ENCODE measurements around the gene GPRC5C.

- TF ChIP-seq PATZ1 (CRISPR knock-in tag; IDR thresholded peaks at IDR 0.05; ENCODE audit: borderline replicate concordance) (no peak), ZNF8 (CRISPR knock-in tag; IDR thresholded peaks at IDR 0.05) (no peak), OSR1 (CRISPR knock-in tag; IDR thresholded peaks at IDR 0.05) (no peak), ISL1 (CRISPR knock-in tag; IDR thresholded peaks at IDR 0.05) (no peak), CSDC2 (CRISPR knock-in tag; IDR thresholded peaks at IDR 0.05) (no peak), ESRRG (CRISPR knock-in tag; IDR thresholded peaks at IDR 0.05) (no peak)
- TF ChIP-seq, protein P1, sequence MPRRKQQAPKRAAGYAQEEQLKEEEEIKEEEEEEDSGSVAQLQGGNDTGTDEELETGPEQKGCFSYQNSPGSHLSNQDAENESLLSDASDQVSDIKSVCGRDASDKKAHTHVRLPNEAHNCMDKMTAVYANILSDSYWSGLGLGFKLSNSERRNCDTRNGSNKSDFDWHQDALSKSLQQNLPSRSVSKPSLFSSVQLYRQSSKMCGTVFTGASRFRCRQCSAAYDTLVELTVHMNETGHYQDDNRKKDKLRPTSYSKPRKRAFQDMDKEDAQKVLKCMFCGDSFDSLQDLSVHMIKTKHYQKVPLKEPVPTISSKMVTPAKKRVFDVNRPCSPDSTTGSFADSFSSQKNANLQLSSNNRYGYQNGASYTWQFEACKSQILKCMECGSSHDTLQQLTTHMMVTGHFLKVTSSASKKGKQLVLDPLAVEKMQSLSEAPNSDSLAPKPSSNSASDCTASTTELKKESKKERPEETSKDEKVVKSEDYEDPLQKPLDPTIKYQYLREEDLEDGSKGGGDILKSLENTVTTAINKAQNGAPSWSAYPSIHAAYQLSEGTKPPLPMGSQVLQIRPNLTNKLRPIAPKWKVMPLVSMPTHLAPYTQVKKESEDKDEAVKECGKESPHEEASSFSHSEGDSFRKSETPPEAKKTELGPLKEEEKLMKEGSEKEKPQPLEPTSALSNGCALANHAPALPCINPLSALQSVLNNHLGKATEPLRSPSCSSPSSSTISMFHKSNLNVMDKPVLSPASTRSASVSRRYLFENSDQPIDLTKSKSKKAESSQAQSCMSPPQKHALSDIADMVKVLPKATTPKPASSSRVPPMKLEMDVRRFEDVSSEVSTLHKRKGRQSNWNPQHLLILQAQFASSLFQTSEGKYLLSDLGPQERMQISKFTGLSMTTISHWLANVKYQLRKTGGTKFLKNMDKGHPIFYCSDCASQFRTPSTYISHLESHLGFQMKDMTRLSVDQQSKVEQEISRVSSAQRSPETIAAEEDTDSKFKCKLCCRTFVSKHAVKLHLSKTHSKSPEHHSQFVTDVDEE (CRISPR knock-in tag; IDR thresholded peaks at IDR 0.05): no peak
- TF ChIP-seq, protein P2, sequence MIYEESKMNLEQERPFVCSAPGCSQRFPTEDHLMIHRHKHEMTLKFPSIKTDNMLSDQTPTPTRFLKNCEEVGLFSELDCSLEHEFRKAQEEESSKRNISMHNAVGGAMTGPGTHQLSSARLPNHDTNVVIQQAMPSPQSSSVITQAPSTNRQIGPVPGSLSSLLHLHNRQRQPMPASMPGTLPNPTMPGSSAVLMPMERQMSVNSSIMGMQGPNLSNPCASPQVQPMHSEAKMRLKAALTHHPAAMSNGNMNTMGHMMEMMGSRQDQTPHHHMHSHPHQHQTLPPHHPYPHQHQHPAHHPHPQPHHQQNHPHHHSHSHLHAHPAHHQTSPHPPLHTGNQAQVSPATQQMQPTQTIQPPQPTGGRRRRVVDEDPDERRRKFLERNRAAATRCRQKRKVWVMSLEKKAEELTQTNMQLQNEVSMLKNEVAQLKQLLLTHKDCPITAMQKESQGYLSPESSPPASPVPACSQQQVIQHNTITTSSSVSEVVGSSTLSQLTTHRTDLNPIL (CRISPR knock-in tag; IDR thresholded peaks at IDR 0.05; ENCODE audit: low read depth): no peak
- TF ChIP-seq, protein P3, sequence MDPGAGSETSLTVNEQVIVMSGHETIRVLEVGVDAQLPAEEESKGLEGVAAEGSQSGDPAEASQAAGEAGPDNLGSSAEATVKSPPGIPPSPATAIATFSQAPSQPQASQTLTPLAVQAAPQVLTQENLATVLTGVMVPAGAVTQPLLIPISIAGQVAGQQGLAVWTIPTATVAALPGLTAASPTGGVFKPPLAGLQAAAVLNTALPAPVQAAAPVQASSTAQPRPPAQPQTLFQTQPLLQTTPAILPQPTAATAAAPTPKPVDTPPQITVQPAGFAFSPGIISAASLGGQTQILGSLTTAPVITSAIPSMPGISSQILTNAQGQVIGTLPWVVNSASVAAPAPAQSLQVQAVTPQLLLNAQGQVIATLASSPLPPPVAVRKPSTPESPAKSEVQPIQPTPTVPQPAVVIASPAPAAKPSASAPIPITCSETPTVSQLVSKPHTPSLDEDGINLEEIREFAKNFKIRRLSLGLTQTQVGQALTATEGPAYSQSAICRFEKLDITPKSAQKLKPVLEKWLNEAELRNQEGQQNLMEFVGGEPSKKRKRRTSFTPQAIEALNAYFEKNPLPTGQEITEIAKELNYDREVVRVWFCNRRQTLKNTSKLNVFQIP (CRISPR knock-in tag; IDR thresholded peaks at IDR 0.05; ENCODE audit: borderline replicate concordance, low read depth): no peak
Measured at GRCh38 chr17:74424117-74424516, 7.8 kb upstream of the GPRC5C start.

Measured in SK-N-SH treated with all-trans-retinoic acid at 6 μM for 48 hours (cell line).